NCI-H748 treated with DMSO at 0.1 percent for 48 hours (cell line): ENCODE data around the gene CCDC91.
"Not testable (repeated sequence)": the region's sequence is repeated elsewhere in the genome, so short reads cannot be mapped to it uniquely, and the experiment has no call there.

Experiments
- DNase-seq: peaks from one replicate; lab custom pipeline; 2025; lab: John Stamatoyannopoulos, UW

The CCDC91 gene

GRCh38 chr12:28290262-28290661 is 100.0 kb downstream of the CCDC91 start:
- no peak for DNase-seq

GRCh38 chr12:28292699-28293098 is 102.4 kb downstream of the CCDC91 start:
- DNase-seq = no peak

GRCh38 chr12:28294300-28294699 is 104.0 kb downstream of the CCDC91 start:
- DNase-seq = no peak

- no peak for DNase-seq
These were observed 106.0 kb downstream of the CCDC91 start for GRCh38 chr12:28296287-28296686.

- DNase-seq = no peak
These were observed 112.9 kb downstream of the CCDC91 start for GRCh38 chr12:28303192-28303591.

GRCh38 chr12:28306535-28306934 is 116.3 kb downstream of the CCDC91 start:
- no peak for DNase-seq

GRCh38 chr12:28308891-28309290 is 118.6 kb downstream of the CCDC91 start:
- DNase-seq = no peak

GRCh38 chr12:28313631-28314030 is 123.4 kb downstream of the CCDC91 start:
- DNase-seq = no peak

GRCh38 chr12:28316049-28316448 is 125.8 kb downstream of the CCDC91 start:
- no peak for DNase-seq

- DNase-seq = no peak
These were observed 128.0 kb downstream of the CCDC91 start for GRCh38 chr12:28318273-28318672.

- no peak for DNase-seq
These were observed 130.1 kb downstream of the CCDC91 start for GRCh38 chr12:28320353-28320752.

- DNase-seq = no peak
These were observed 137.5 kb downstream of the CCDC91 start for GRCh38 chr12:28327722-28328121.

GRCh38 chr12:28328967-28329366 is 138.7 kb downstream of the CCDC91 start:
- DNase-seq = no peak

GRCh38 chr12:28329727-28330126 is 139.5 kb downstream of the CCDC91 start:
- DNase-seq = not testable (repeated sequence)

GRCh38 chr12:28330232-28330631 is 140.0 kb downstream of the CCDC91 start:
- not testable (repeated sequence) for DNase-seq

GRCh38 chr12:28331130-28331529 is 140.9 kb downstream of the CCDC91 start:
- no peak for DNase-seq

- no peak for DNase-seq
These were observed 150.2 kb downstream of the CCDC91 start for GRCh38 chr12:28340261-28341045.

GRCh38 chr12:28343713-28344112 is 153.5 kb downstream of the CCDC91 start:
- DNase-seq = no peak

- no peak for DNase-seq
These were observed 156.3 kb downstream of the CCDC91 start for GRCh38 chr12:28346567-28346966.

- DNase-seq = no peak
These were observed 158.9 kb downstream of the CCDC91 start for GRCh38 chr12:28349196-28349595.

GRCh38 chr12:28350502-28350901 is 160.2 kb downstream of the CCDC91 start:
- DNase-seq = no peak

GRCh38 chr12:28351414-28351813 is 161.2 kb downstream of the CCDC91 start:
- DNase-seq = no peak

- no peak for DNase-seq
These were observed 164.9 kb downstream of the CCDC91 start for GRCh38 chr12:28355161-28355560.

GRCh38 chr12:28360253-28360652 is 170.0 kb downstream of the CCDC91 start:
- no peak for DNase-seq
